K562 (cell line): ENCODE measurements around the gene IL1B. TPM values are rescaled to one million over a fixed set of nuclear protein-coding genes. Genes with fewer than 3 reads are reported as not detected.

Experiments
- ATAC-seq: fragments of 200-7000 bp; cut with Tn5 transposase; 3 replicates; pipeline ENCODE4 v1.9.1; 2020; ENCODE audit warnings: moderate library complexity
- BruUV-seq: library from RNA; stranded (reverse); fragments of 400-500 nt; replicated peaks from 2 replicates; lab custom pipeline; 2021; lab: Mats Ljungman, UMichigan
- CTCF ChIA-PET: fragments of 300-600 bp; formaldehyde crosslinking; extraction: SDS; loops from one replicate; lab custom pipeline; 2021; ENCODE audit warnings: low intra/inter-chr PET ratio; lab: Yijun Ruan, JAX
- POLR2A ChIA-PET: fragments of 300-600, 350-650 bp; sonication (Branson Sonifier 250); formaldehyde crosslinking; extraction: SDS; loops from one replicate; lab custom pipeline; 2021; ENCODE audit warnings: antibody characterized with exemption, inconsistent platforms; lab: Yijun Ruan, JAX
- DNase-seq, 4 experiments: peaks; one replicate each; pipeline versions ENCODE4 v3.0.0 to v3.0.0-alpha.2; 2011 to 2018; ENCODE audit warnings: low spot score in 3 of 4, mixed read lengths in 3 of 4; ENCODE audit errors: extremely low read depth in 1 of 4
- FAIRE-seq: peaks from 2 replicates; lab custom pipeline; 2011; peaks lifted over from hg19 to GRCh38; lab: Jason Lieb, UNC
- H2AFZ ChIP-seq: 2 replicates; pipeline ENCODE4 v1.6.0; 2011; ENCODE audit warnings: low read depth, low read length, control low read depth, inconsistent platforms
- H3K27ac ChIP-seq: fragments of 200-600 bp; 3 replicates; pipeline ENCODE4 v1.8.0; 2011; ENCODE audit warnings: low read depth, mild to moderate bottlenecking, control low read depth, inconsistent platforms, low read length, moderate library complexity, mixed read lengths; ENCODE audit errors: extremely low read depth
- H3K27me3 ChIP-seq, 2 experiments: fragments of 300-600 bp in 1 of 2; 2 replicates in 1 of 2; 3 replicates in 1 of 2; pipeline versions ENCODE4 v1.6.0 to v1.8.0; 2011; ENCODE audit warnings: inconsistent platforms in 2 of 2, low read length in 2 of 2, mild to moderate bottlenecking in 1 of 2, mixed read lengths in 1 of 2, moderate library complexity in 1 of 2; ENCODE audit not compliant: control insufficient read depth in 2 of 2, insufficient read depth in 2 of 2
- H3K36me3 ChIP-seq: fragments of 300-600 bp; 3 replicates; pipeline ENCODE4 v1.8.0; 2011; ENCODE audit warnings: mild to moderate bottlenecking, low read length, inconsistent platforms; ENCODE audit not compliant: control insufficient read depth, insufficient read depth
- H3K4me1 ChIP-seq, 2 experiments: fragments of 200-600 bp in 1 of 2; replicated peaks in 1 of 2; 2 replicates in 1 of 2; 3 replicates in 1 of 2; pipeline versions ENCODE4 v1.5.1 to v1.8.0; 2011; ENCODE audit warnings: inconsistent platforms in 2 of 2, low read length in 2 of 2, mild to moderate bottlenecking in 1 of 2, mixed read lengths in 1 of 2, moderate library complexity in 1 of 2; ENCODE audit not compliant: control insufficient read depth in 2 of 2, insufficient read depth in 2 of 2
- H3K4me2 ChIP-seq: 2 replicates; pipeline ENCODE4 v1.6.1; 2011; ENCODE audit warnings: low read length, control low read depth, inconsistent platforms, mixed read lengths; ENCODE audit not compliant: insufficient read depth
- H3K4me3 ChIP-seq: fragments of 200-600 bp; sonication (generic), shearing (Covaris generic); 2 replicates; pipeline ENCODE4 v1.5.1; 2016; ENCODE audit warnings: control low read depth, inconsistent platforms
- H3K79me2 ChIP-seq: fragments of 200-600 bp; 3 replicates; pipeline ENCODE4 v1.8.0; 2011; ENCODE audit warnings: low read length, inconsistent platforms; ENCODE audit not compliant: control insufficient read depth, insufficient read depth
- H3K9ac ChIP-seq, 2 experiments: 2 replicates each; pipeline versions ENCODE4 v1.6.0 to v1.6.1; 2011; ENCODE audit warnings: low read depth in 2 of 2, low read length in 2 of 2, control low read depth in 1 of 2, inconsistent platforms in 1 of 2, mild to moderate bottlenecking in 1 of 2, mixed read lengths in 1 of 2; ENCODE audit not compliant: insufficient read depth in 1 of 2
- H3K9me1 ChIP-seq: one replicate; pipeline ENCODE4 v1.6.0; 2011; ENCODE audit warnings: inconsistent platforms, mild to moderate bottlenecking, low read length, moderate library complexity; ENCODE audit not compliant: control insufficient read depth, insufficient read depth
- H3K9me3 ChIP-seq: replicated peaks from 2 replicates; pipeline ENCODE4 v1.5.1; 2011; ENCODE audit warnings: low read depth, low read length, inconsistent platforms; ENCODE audit not compliant: control insufficient read depth, insufficient read depth
- H4K20me1 ChIP-seq: replicated peaks from 2 replicates; pipeline ENCODE4 v1.6.1; 2011; ENCODE audit warnings: low read length, inconsistent platforms, mixed read lengths; ENCODE audit not compliant: control insufficient read depth, insufficient read depth
- BRF1 ChIP-seq: IDR thresholded peaks from 3 replicates; pipeline ENCODE4 v1.6.1; 2011; ENCODE audit warnings: borderline replicate concordance, mild to moderate bottlenecking; ENCODE audit not compliant: insufficient read length; ENCODE audit errors: extremely low read depth
- DMBX1 ChIP-seq: fragments of 250-450 bp; sonication (Bioruptor Pico); IDR thresholded peaks from 2 replicates; pipeline ENCODE4 v1.8.0; 2022; ENCODE audit warnings: inconsistent platforms, mild to moderate bottlenecking, moderate library complexity, borderline replicate concordance
- DNMT1 ChIP-seq: fragments of 450-650 bp; IDR thresholded peaks from 2 replicates; pipeline ENCODE4 v1.6.1; 2016; ENCODE audit warnings: antibody characterized with exemption, mild to moderate bottlenecking
- IRF9 ChIP-seq: fragments of 450-650 bp; IDR thresholded peaks from 2 replicates; pipeline ENCODE4 v1.6.1; 2016; ENCODE audit warnings: missing biosample characterization, missing genetic modification characterization
- NFIX ChIP-seq: fragments of 250-450 bp; sonication (Bioruptor Pico); IDR thresholded peaks from 2 replicates; pipeline ENCODE4 v1.4.0; 2020; ENCODE audit warnings: low read depth, mild to moderate bottlenecking, moderate library complexity
- PML ChIP-seq: IDR thresholded peaks from 2 replicates; pipeline ENCODE4 v1.6.1; 2012; ENCODE audit warnings: low read length, inconsistent platforms
- POLR2AphosphoS2 ChIP-seq: IDR thresholded peaks from 2 replicates; pipeline ENCODE4 v1.6.1; 2012; ENCODE audit warnings: low read length, improper control_type of control experiment
- RFX7 ChIP-seq: fragments of 250-450 bp; sonication (Bioruptor Pico); IDR thresholded peaks from 2 replicates; pipeline ENCODE4 v1.5.1; 2021; ENCODE audit warnings: mild to moderate bottlenecking
- SNIP1 ChIP-seq: fragments of 450-650 bp; IDR thresholded peaks from 2 replicates; pipeline ENCODE4 v1.7.1; 2017; ENCODE audit warnings: low read depth, mild to moderate bottlenecking
- TFAP4 ChIP-seq: sonication (generic); formaldehyde crosslinking; IDR thresholded peaks from 2 replicates; pipeline ENCODE4 v1.8.0; 2022; ENCODE audit warnings: missing genetic modification reagents, mild to moderate bottlenecking, moderate library complexity, borderline replicate concordance
- TRIM24 ChIP-seq, 2 experiments: fragments of 450-650 bp; IDR thresholded peaks; 2 replicates each; pipeline ENCODE4 v1.6.1; 2016
- ZFP1 ChIP-seq: fragments of 450-650 bp; formaldehyde crosslinking; IDR thresholded peaks from 2 replicates; pipeline ENCODE4 v1.4.0; 2020; ENCODE audit warnings: mild to moderate bottlenecking, mixed read lengths
- ZNF583 ChIP-seq: fragments of 250-450 bp; sonication (Bioruptor Pico); IDR thresholded peaks from 2 replicates; pipeline ENCODE4 v1.4.0; 2020
- WGBS: fragments of 100-300 bp; shearing (Covaris generic); methylation state at CpG from one replicate; pipeline ENCODE4 v1.1.6; 2016; ENCODE audit warnings: low coverage, mixed read lengths; ENCODE audit not compliant: insufficient coverage; ENCODE audit errors: missing lambda C conversion rate; 5-methylcytosine and 5-hydroxymethylcytosine counted together
- in situ Hi-C: fragments of 300-500 bp; cut with MboI; formaldehyde crosslinking; loops from 4 replicates; pipeline ENCODE4 v1.15.0; 2018; ENCODE audit warnings: inconsistent platforms, mixed read lengths
- intact Hi-C: fragments of 100-400 bp; cut with micrococcal nuclease; formaldehyde crosslinking; loops from 2 replicates; pipeline ENCODE4 v1.14.2; 2022
- polyA plus RNA-seq, 8 experiments: library from polyadenylated mRNA; depleted of rRNA in 4 of 8; stranded (reverse) in 5 of 8; unstranded in 3 of 8; fragments of >200 nt; fragmentation: Nextera tagmentation in 2 of 8; fragmentation: Illumina TruSeq in 1 of 8; extraction: Ambion mirVana in 2 of 8; extraction: Trizol in 1 of 8; gene quantifications; 2 replicates each; pipeline versions ENCODE4 v1.2.1 to v1.2.3, GENCODE V29; 2011 to 2014; ENCODE audit warnings: inconsistent platforms in 1 of 8, missing spikeins in 1 of 8
- total RNA-seq, 7 experiments: library from RNA; depleted of rRNA in 6 of 7; stranded (reverse); fragments of >200 nt in 6 of 7; fragmentation: Illumina TruSeq in 2 of 7; extraction: Trizol in 2 of 7; gene quantifications; 2 replicates each; pipeline versions ENCODE4 v1.2.1 to v1.2.3, GENCODE V29; 2011 to 2021; ENCODE audit warnings: low replicate concordance in 1 of 7

The IL1B gene
- total and polyA plus RNA-seq, 9 of the 15 experiments (the other 6 are each of a cell fraction or from before 2014, with no cell fraction given) = 0.29 TPM; not detected in 8

GRCh38 chr2:112807233-112807807 is 29.3 kb downstream of the IL1B start:
- Histone ChIP-seq H3K27ac (no peak overlapping the region), H3K9me1 (no peaks in the 10 kb centered on the region), H2AFZ (0 out of 2 replicates have a peak overlapping the region, but pooled peaks have one; percentile 11), H4K20me1 (no peaks in the 10 kb centered on the region), H3K4me1 (peaks cover 0 to 13% of the 10 kb centered on the region in 2 experiments; a peak in 2 of 5 replicates), H3K4me2 (no peak overlapping the region), H3K9ac (no peak overlapping the region), H3K9me3 (no peaks in the 10 kb centered on the region), H3K36me3 (no peaks in the 10 kb centered on the region), H3K4me3 (no peak overlapping the region), H3K27me3 (no peaks in the 10 kb centered on the region), H3K79me2 (no peaks in the 10 kb centered on the region)
- in situ Hi-C loops (no loop called here), intact Hi-C loops (no loop called here)
- no TSS peak for BruUV-seq
- peak in 1 of 4 experiments; percentile 25 for DNase-seq
- no peak for ATAC-seq
- WGBS = 51% methylated on average over 3 of the region's 3 CpGs
- FAIRE-seq = no peak
- POLR2A ChIA-PET = no interaction called here
- CTCF ChIA-PET = interaction anchor here (0.7 kb wide), 1 partner anchor 26 kb away, joined by 3 read pairs; no protein-coding TSS in a partner anchor
- TF ChIP-seq ZNF583 (CRISPR knock-in tag) (no peak), IRF9 (tag) (no peak), BRF1 (no peak), NFIX (no peak), SNIP1 (no peak), TRIM24 (IDR thresholded peaks at IDR 0.05) (peak; percentile 19 to 29; a peak in 1 of 4 replicates), RFX7 (CRISPR knock-in tag) (no peak), TFAP4 (CRISPR knock-in tag) (no peak), ZFP1 (CRISPR knock-in tag) (peak; percentile 69; the same call in 1 of the 2 replicates), PML (no peak), DNMT1 (no peak), DMBX1 (CRISPR knock-in tag) (no peak), POLR2AphosphoS2 (no peak)
